Activated CD4-positive, alpha-beta T cell treated with anti-CD3 and anti-CD28 coated beads for 36 hours (primary cell): Measurements from ENCODE around the gene SACS. TPM values are rescaled to one million over a fixed set of nuclear protein-coding genes. Genes with fewer than 3 reads are reported as not detected.

ENCODE experiments used
- ATAC-seq: fragments of 200-7000 bp; cut with Tn5 transposase; one replicate; pipeline ENCODE4 v1.10.0; 2021; ENCODE audit warnings: mild to moderate bottlenecking, moderate library complexity
- CTCF ChIA-PET: fragments of 350-600 bp; sonication (Branson Sonifier 250); formaldehyde crosslinking; loops from one replicate; lab custom pipeline; 2021; ENCODE audit warnings: antibody characterized with exemption; lab: Charles Lee
- POLR2A ChIA-PET: fragments of 350-600 bp; sonication (Branson Sonifier 250); formaldehyde crosslinking; loops from one replicate; lab custom pipeline; 2021; ENCODE audit warnings: antibody characterized with exemption, inconsistent platforms; lab: Charles Lee
- DNase-seq: peaks from one replicate; pipeline ENCODE4 v3.0.0-alpha.2; 2020
- H3K27ac Mint-ChIP-seq: one replicate; pipeline ENCODE4 v1.8.0; 2021; ENCODE audit warnings: mixed read lengths
- H3K27me3 Mint-ChIP-seq: one replicate; pipeline ENCODE4 v1.8.0; 2021; ENCODE audit warnings: mixed read lengths
- H3K36me3 Mint-ChIP-seq: one replicate; pipeline ENCODE4 v1.8.0; 2021; ENCODE audit warnings: low read depth, mixed read lengths
- H3K4me1 Mint-ChIP-seq: one replicate; pipeline ENCODE4 v1.8.0; 2021; ENCODE audit warnings: mixed read lengths
- H3K4me3 Mint-ChIP-seq: one replicate; pipeline ENCODE4 v1.8.0; 2021; ENCODE audit warnings: mild to moderate bottlenecking, moderate library complexity, mixed read lengths
- H3K9me3 Mint-ChIP-seq: one replicate; pipeline ENCODE4 v1.8.0; 2021; ENCODE audit warnings: low read depth, mixed read lengths
- intact Hi-C, 2 experiments: fragments of 100-400 bp; cut with DNase I in 1 of 2; cut with micrococcal nuclease in 1 of 2; formaldehyde crosslinking; loops; one replicate each; pipeline versions ENCODE4 v1.14.2 to v1.15.1; 2022 to 2024; cut with DNase I, micrococcal nuclease
- total RNA-seq, 2 experiments: library from RNA; stranded (reverse); gene quantifications; one replicate each; pipeline ENCODE4 v1.2.3, GENCODE V29; 2021

Gene SACS
- total RNA-seq, 2 experiments from 2014 or later = 33.5 to 37.1 TPM

- ChIA-PET CTCF (interaction anchor here (1.2 kb wide), 1 partner anchor 120 kb away, joined by 3 read pairs; no protein-coding TSS in a partner anchor), POLR2A (no interaction called here)
- peaks cover 4% of the 10 kb centered on the region for H3K9me3 Mint-ChIP-seq
- no peak overlapping the region for H3K27ac Mint-ChIP-seq
- H3K27me3 Mint-ChIP-seq = no peaks in the 10 kb centered on the region
- no peak for DNase-seq
- H3K4me1 Mint-ChIP-seq = no peaks in the 10 kb centered on the region
- no peak overlapping the region for H3K4me3 Mint-ChIP-seq
- intact Hi-C loops = no loop called here
- H3K36me3 Mint-ChIP-seq = peaks cover 82% of the 10 kb centered on the region
- ATAC-seq = no peak
These were observed 81.3 kb downstream of the SACS start for GRCh38 chr13:23352161-23352560.

GRCh38 chr13:23350009-23350408 is 83.5 kb downstream of the SACS start:
- ChIA-PET CTCF (interaction anchor here (0.6 to 0.9 kb wide), 3 partner anchors 12 to 560 kb away, joined by 3 read pairs; no protein-coding TSS in a partner anchor), POLR2A (no interaction called here)
- DNase-seq (no peak), ATAC-seq (no peak)
- intact Hi-C loops = no loop called here
- Mint-ChIP-seq H3K9me3 (peaks cover 4% of the 10 kb centered on the region), H3K4me1 (no peaks in the 10 kb centered on the region), H3K4me3 (no peak overlapping the region), H3K36me3 (peaks cover 86% of the 10 kb centered on the region), H3K27me3 (no peaks in the 10 kb centered on the region), H3K27ac (no peak overlapping the region)

- no peak overlapping the region for H3K27ac Mint-ChIP-seq
- ChIA-PET CTCF (interaction anchor here (0.9 kb wide), 2 partner anchors 13 to 560 kb away, joined by 3 read pairs; no protein-coding TSS in a partner anchor), POLR2A (no interaction called here)
- no peak for ATAC-seq
- peaks cover 85% of the 10 kb centered on the region for H3K36me3 Mint-ChIP-seq
- intact Hi-C loops = no loop called here
- no peaks in the 10 kb centered on the region for H3K4me1 Mint-ChIP-seq
- no peak overlapping the region for H3K4me3 Mint-ChIP-seq
- no peak for DNase-seq
- H3K9me3 Mint-ChIP-seq = peaks cover 4% of the 10 kb centered on the region
- no peaks in the 10 kb centered on the region for H3K27me3 Mint-ChIP-seq
These were observed 84.2 kb downstream of the SACS start for GRCh38 chr13:23349161-23349897.

- DNase-seq (no peak), ATAC-seq (no peak)
- no peak overlapping the region for H3K27ac Mint-ChIP-seq
- peaks cover 91% of the 10 kb centered on the region for H3K36me3 Mint-ChIP-seq
- peaks cover 4% of the 10 kb centered on the region for H3K9me3 Mint-ChIP-seq
- no peak overlapping the region for H3K4me3 Mint-ChIP-seq
- ChIA-PET CTCF (no interaction called here), POLR2A (no interaction called here)
- H3K4me1 Mint-ChIP-seq = no peaks in the 10 kb centered on the region
- H3K27me3 Mint-ChIP-seq = no peaks in the 10 kb centered on the region
- intact Hi-C loops = no loop called here
These were observed 85.0 kb downstream of the SACS start for GRCh38 chr13:23348262-23349127.

GRCh38 chr13:23347601-23348000 is 85.9 kb downstream of the SACS start:
- peaks cover 4% of the 10 kb centered on the region for H3K9me3 Mint-ChIP-seq
- peaks cover 90% of the 10 kb centered on the region for H3K36me3 Mint-ChIP-seq
- no peak for ATAC-seq
- POLR2A ChIA-PET = no interaction called here
- no peak overlapping the region for H3K4me3 Mint-ChIP-seq
- intact Hi-C loops = no loop called here
- no peaks in the 10 kb centered on the region for H3K4me1 Mint-ChIP-seq
- no peak overlapping the region for H3K27ac Mint-ChIP-seq
- DNase-seq = no peak
- CTCF ChIA-PET = no interaction called here
- H3K27me3 Mint-ChIP-seq = no peaks in the 10 kb centered on the region

GRCh38 chr13:23344931-23345595 is 88.4 kb downstream of the SACS start:
- no peaks in the 10 kb centered on the region for H3K4me1 Mint-ChIP-seq
- no peak overlapping the region for H3K4me3 Mint-ChIP-seq
- CTCF ChIA-PET = no interaction called here
- intact Hi-C loops = no loop called here
- POLR2A ChIA-PET = no interaction called here
- H3K27me3 Mint-ChIP-seq = no peaks in the 10 kb centered on the region
- DNase-seq (no peak), ATAC-seq (no peak)
- peaks cover 88% of the 10 kb centered on the region for H3K36me3 Mint-ChIP-seq
- no peak overlapping the region for H3K27ac Mint-ChIP-seq
- H3K9me3 Mint-ChIP-seq = peaks cover 6% of the 10 kb centered on the region

GRCh38 chr13:23339225-23339624 is 94.3 kb downstream of the SACS start:
- Mint-ChIP-seq H3K27ac (no peak overlapping the region), H3K9me3 (peaks cover 30% of the 10 kb centered on the region), H3K27me3 (no peaks in the 10 kb centered on the region), H3K4me3 (no peak overlapping the region), H3K36me3 (peaks cover 89% of the 10 kb centered on the region), H3K4me1 (no peaks in the 10 kb centered on the region)
- POLR2A ChIA-PET = no interaction called here
- ATAC-seq = no peak
- intact Hi-C loops = no loop called here
- DNase-seq = no peak
- CTCF ChIA-PET = no interaction called here

GRCh38 chr13:23330356-23330755 is 103.1 kb downstream of the SACS start:
- DNase-seq (no peak), ATAC-seq (no peak)
- H3K4me3 Mint-ChIP-seq = no peak overlapping the region
- POLR2A ChIA-PET = no interaction called here
- H3K9me3 Mint-ChIP-seq = peaks cover 35% of the 10 kb centered on the region
- H3K27ac Mint-ChIP-seq = no peak overlapping the region
- H3K27me3 Mint-ChIP-seq = no peaks in the 10 kb centered on the region
- peaks cover 43% of the 10 kb centered on the region for H3K36me3 Mint-ChIP-seq
- no peaks in the 10 kb centered on the region for H3K4me1 Mint-ChIP-seq
- intact Hi-C loops = no loop called here
- CTCF ChIA-PET = interaction anchor here (1.0 kb wide), 1 partner anchor 9 kb away, joined by 3 read pairs; no protein-coding TSS in a partner anchor

- POLR2A ChIA-PET = no interaction called here
- intact Hi-C loops = no loop called here
- CTCF ChIA-PET = no interaction called here
- Mint-ChIP-seq H3K4me1 (peaks cover 24% of the 10 kb centered on the region), H3K36me3 (peaks cover 7% of the 10 kb centered on the region), H3K4me3 (no peak overlapping the region), H3K27ac (no peak overlapping the region), H3K9me3 (peaks cover 2% of the 10 kb centered on the region), H3K27me3 (peaks cover 6% of the 10 kb centered on the region)
- DNase-seq (no peak), ATAC-seq (peak; percentile 20)
These were observed 108.3 kb downstream of the SACS start for GRCh38 chr13:23325191-23325590.

GRCh38 chr13:23323946-23324709 is 109.4 kb downstream of the SACS start:
- intact Hi-C loops = no loop called here
- peaks cover 33% of the 10 kb centered on the region for H3K4me1 Mint-ChIP-seq
- H3K27ac Mint-ChIP-seq = no peak overlapping the region

More at GRCh38 chr13:23323946-23324709, 109.4 kb downstream of the SACS start:
- ATAC-seq (no peak), DNase-seq (no peak)
- CTCF ChIA-PET = no interaction called here
- Mint-ChIP-seq H3K36me3 (peaks cover 2% of the 10 kb centered on the region), H3K4me3 (no peak overlapping the region), H3K9me3 (peaks cover 2% of the 10 kb centered on the region), H3K27me3 (peaks cover 8% of the 10 kb centered on the region)
- POLR2A ChIA-PET = no interaction called here
